ENCODE results near the gene DHRS2.

- TF ChIP-seq POLR2A (IDR thresholded peaks at IDR 0.05; ENCODE audit: low read depth, low read length) (no peak), RFX5 (IDR thresholded peaks at IDR 0.05; ENCODE audit: low read depth, low read length) (no peak), EZH2 (IDR thresholded peaks at IDR 0.05; ENCODE audit: borderline replicate concordance, control insufficient read depth, low read depth, low read length) (no peak), ESRRA (IDR thresholded peaks at IDR 0.05; ENCODE audit: low read length) (no peak), RAD21 (IDR thresholded peaks at IDR 0.05; ENCODE audit: insufficient read depth, low read depth, low read length) (no peak), RELB (IDR thresholded peaks at IDR 0.05; ENCODE audit: low read depth) (no peak), ZNF274 (IDR thresholded peaks at IDR 0.05; ENCODE audit: insufficient read depth, insufficient read length) (no peak), CTCF (IDR thresholded peaks at IDR 0.05 in 2 of 3, conservative IDR thresholded peaks at IDR 0.05 in 1 of 3; ENCODE audit: control insufficient read depth in 2 of 3, extremely low read depth in 1 of 3, insufficient read depth in 1 of 3, low read depth in 3 of 3, low read length in 3 of 3) (no peak), CREB1 (IDR thresholded peaks at IDR 0.05; ENCODE audit: low read depth) (no peak), HDAC2 (IDR thresholded peaks at IDR 0.05) (no peak), ZNF622 (IDR thresholded peaks at IDR 0.05) (no peak)
- TF ChIP-seq, protein P1, sequence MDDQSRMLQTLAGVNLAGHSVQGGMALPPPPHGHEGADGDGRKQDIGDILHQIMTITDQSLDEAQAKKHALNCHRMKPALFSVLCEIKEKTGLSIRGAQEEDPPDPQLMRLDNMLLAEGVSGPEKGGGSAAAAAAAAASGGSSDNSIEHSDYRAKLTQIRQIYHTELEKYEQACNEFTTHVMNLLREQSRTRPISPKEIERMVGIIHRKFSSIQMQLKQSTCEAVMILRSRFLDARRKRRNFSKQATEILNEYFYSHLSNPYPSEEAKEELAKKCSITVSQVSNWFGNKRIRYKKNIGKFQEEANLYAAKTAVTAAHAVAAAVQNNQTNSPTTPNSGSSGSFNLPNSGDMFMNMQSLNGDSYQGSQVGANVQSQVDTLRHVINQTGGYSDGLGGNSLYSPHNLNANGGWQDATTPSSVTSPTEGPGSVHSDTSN (IDR thresholded peaks at IDR 0.05; ENCODE audit: insufficient replicate concordance, low read depth, low read length) = no peak
Measured at GRCh38 chr14:23653051-23653450, 16.9 kb downstream of the DHRS2 start.

All from GM12878 (cell line).